ENCODE measurements around the gene ATF7.
"Not testable (repeated sequence)": the region's sequence is repeated elsewhere in the genome, so short reads cannot be mapped to it uniquely, and the experiment has no call there.

Gene ATF7

GRCh38 chr12:53625946-53626701 lies at the start of gene ATF7:
TSS of gene ATF7 (minus strand) at chr12:53626382. CDS start at chr12:53601000, 25,382 bp downstream.
- peak; percentile 97 for DNase-seq (ENCODE audit: low read depth)

- no peak for DNase-seq (ENCODE audit: low read depth)
Measured at GRCh38 chr12:53674977-53675700, 49.0 kb upstream of the ATF7 start.

DNA sequence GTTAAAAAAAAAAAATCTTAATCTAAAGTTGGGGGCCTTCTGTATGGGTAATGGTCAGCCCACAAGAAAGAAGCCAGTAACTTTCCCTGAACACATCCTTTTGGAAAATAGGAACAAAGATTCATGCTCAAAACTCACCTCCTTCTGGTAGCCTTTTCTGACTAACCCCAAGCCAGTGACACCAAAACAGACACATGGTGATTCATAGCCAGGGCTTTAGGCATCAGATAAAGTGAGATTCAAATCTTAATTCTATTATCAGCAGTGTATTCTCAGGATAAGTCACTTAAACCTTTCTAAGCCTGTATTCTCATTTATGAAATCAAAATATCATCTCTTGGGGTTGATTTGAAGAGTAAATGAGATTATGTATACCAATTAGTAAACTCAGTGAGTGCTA lies 44.8 kb upstream of the ATF7 start:
- no peak for DNase-seq (ENCODE audit: low read depth)

GRCh38 chr12:53670308-53670707 lies 44.1 kb upstream of the ATF7 start:
- no peak for DNase-seq (ENCODE audit: low read depth)

- no peak for DNase-seq (ENCODE audit: low read depth)
Measured at GRCh38 chr12:53667080-53667479, 40.9 kb upstream of the ATF7 start.

- DNase-seq (ENCODE audit: low read depth): peak; percentile 27
Measured at GRCh38 chr12:53664936-53665335, 38.8 kb upstream of the ATF7 start.

- DNase-seq (ENCODE audit: low read depth): no peak
Measured at GRCh38 chr12:53664191-53664590, 38.0 kb upstream of the ATF7 start.

- peak; percentile 58 for DNase-seq (ENCODE audit: low read depth)
Measured at GRCh38 chr12:53660041-53660440, 33.9 kb upstream of the ATF7 start.

DNA sequence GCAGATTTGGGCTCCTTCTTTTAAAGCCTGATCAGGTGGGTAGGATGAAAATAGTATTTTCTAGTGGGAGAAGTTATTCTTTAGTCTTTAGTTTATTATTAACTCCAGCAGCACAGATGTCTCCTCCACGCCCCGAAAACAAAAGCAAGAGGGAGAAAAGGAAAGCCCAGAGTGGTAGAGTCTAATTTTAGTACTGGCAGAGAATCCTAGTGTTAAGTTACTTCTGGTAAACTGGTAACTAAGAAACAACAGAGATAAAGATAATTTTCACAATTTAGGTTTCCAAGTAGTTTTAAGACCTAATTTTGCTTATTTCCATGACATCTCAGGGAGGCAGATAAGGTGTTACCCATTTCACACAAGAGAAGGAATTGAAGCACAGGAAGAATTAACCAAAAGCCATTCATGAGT lies 33.4 kb upstream of the ATF7 start:
- peak; percentile 76 for DNase-seq (ENCODE audit: low read depth)

GRCh38 chr12:53659011-53659551 lies 32.9 kb upstream of the ATF7 start:
- peak; percentile 90 for DNase-seq (ENCODE audit: low read depth)

GRCh38 chr12:53657041-53657440 lies 30.9 kb upstream of the ATF7 start:
- DNase-seq (ENCODE audit: low read depth): no peak

DNA sequence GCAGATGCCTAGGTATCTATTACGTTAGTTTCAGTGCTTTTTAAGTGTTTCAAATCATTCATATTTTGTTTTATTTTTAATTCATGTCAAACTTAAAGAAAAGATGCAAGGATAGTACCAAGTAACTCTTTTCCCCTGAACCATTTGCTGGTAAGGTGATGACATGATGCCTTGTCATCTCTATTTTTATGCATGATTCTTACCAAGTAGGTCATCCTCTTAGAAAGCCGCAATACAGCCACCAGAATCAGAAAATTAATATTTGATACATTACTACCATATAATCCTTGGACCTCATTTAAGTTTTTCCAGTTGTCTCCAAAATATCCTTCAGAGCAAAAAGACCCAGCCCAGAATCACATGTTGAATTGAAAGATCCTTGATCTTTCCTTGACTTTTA lies 27.4 kb upstream of the ATF7 start:
- no peak for DNase-seq (ENCODE audit: low read depth)

- DNase-seq (ENCODE audit: low read depth): peak; percentile 43
Measured at GRCh38 chr12:53652366-53652765, 26.2 kb upstream of the ATF7 start.

DNA sequence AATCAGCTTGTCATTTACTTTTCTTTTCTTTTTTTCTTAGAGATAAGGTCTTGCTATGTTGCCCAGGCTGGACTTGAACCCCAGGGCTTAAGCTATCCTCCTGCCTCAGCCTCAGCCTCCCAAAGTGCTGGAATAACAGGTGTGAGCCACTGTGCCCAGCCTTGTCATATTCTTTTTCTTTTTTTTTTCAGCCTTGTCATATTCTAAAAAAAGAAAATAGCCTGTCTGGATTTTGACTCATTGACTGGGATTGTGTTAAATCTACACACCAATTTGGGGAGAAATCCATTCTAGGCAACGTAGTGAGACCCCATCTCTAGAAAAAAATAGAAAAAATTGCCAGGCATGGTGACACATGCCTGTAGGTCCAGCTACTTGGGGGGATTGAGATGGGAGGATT lies 25.6 kb upstream of the ATF7 start:
- no peak for DNase-seq (ENCODE audit: low read depth)

- DNase-seq (ENCODE audit: low read depth): not testable (repeated sequence)
Measured at GRCh38 chr12:53646300-53646699, 20.1 kb upstream of the ATF7 start.

DNA sequence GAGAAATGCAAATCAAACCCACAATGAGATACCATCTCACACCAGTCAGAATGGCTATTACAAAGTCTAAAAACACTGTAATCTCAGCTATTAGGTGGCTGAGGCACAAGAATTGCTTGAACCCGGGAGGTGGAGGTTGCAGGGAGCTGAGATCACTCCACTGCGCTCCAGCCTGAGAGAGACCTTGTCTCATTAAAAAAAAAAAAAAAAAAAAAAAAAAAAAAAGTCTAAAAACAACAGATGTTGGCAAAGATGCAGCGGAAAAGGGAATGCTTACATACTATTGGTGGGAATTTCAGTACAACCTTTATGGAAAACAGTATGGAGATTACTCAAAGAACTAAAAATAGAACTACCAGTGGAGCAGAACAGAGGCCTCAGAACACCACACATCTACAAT lies 19.0 kb upstream of the ATF7 start:
- DNase-seq (ENCODE audit: low read depth): no peak

DNA sequence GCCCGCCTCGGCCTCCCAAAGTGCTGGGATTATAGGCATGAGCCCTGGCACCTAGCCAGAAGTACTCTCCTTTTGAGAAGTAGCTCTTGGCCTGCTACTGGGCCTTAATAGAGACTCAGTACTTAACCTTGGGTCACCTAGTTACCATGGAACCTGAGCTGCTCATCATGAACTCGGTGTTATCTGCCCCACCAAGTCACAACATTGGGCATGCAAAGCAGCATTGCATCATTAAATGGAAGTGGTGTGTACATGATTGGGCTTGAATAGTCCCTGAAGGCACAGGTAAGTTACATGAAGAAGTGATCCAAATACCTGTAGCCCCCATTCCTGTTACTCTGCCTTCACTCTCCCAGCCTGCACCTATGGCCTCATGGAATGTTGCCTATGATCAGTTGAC lies 18.0 kb upstream of the ATF7 start:
- no peak for DNase-seq (ENCODE audit: low read depth)

- DNase-seq (ENCODE audit: low read depth): no peak
Measured at GRCh38 chr12:53643232-53643979, 17.2 kb upstream of the ATF7 start.

GRCh38 chr12:53638057-53638456 lies 11.9 kb upstream of the ATF7 start:
- DNase-seq (ENCODE audit: low read depth): no peak

DNA sequence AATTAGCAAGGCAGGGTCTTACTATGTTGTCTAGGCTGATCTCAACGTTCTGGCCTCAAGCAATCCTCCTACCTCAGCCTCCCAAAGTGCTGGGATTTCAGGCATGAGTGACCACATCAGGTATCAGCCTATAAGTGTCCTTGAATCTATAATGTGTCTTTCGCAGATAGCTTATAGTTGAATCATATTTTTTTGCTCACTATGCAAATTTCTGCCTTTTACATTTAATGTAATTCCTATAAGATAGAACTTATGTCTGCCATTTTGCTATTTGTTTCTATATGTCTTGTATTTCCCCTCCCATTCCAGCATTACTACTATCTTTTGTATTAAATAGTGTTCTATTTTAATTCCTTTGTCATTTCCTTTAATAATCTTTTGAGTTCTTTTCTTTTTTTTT lies 10.5 kb upstream of the ATF7 start:
- no peak for DNase-seq (ENCODE audit: low read depth)

DNA sequence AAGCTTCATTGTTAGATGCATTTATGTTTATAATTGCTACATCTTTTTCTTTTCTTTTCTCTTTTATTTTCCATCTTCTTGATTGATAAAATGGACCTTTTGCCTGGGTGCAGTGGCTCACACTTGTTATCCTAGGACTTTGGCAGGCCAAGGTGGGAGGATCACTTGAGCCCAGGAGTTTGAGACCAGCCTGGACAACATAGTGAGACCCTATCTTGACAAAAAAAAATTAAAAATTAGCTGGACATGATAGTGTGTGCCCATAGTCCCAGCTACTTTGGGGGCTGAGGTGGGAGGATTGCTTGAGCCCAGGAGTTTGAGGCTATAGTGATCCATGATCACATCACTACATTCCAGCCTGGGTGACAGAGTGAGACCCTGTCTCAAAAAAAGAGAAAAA lies 9.5 kb upstream of the ATF7 start:
- not testable (repeated sequence) for DNase-seq (ENCODE audit: low read depth)

DNA sequence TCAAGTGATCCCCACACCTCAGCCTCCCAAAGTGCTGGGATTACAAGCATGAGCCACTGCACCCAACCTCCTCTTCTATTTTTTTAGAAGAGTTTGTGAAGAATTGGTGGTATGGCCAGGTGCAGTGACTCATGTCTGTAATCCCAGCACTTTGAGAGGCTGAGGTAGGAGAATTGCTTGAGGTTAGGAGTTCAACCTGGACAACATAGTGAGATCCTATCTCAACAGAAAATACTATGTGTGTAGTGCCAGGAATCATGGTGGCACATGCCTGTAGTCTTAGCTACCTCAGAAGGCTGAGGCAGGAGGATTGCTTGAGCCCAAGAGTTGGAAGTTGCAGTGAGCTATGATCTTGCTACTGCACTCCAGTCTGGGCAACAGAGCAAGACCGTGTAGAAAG lies 5.5 kb upstream of the ATF7 start:
- no peak for DNase-seq (ENCODE audit: low read depth)

DNA sequence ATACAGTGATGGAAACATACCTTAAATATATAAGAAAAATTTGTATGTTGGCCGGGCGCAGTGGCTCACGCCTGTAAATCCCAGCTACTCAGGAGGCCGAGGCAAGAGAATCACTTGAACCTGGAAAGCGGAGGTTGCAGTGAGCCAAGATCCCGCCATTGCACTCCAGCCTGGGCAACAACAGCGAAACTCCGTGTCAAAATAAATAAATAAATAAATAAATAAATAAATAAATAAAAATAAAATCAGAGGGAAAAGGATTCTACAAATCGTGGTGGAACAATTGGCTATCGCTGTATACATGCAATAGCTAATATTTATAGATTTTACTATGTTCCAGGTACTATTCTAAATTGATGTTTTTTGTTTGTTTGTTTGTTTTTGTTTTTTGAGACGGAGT lies 1.7 kb upstream of the ATF7 start:
- DNase-seq (ENCODE audit: low read depth): no peak
